SK-N-SH treated with all-trans-retinoic acid at 6 μM for 48 hours (cell line): Measurements from ENCODE around the gene KLF5.

ENCODE experiments used
- BACH2 ChIP-seq: fragments of 250-450 bp; sonication (Bioruptor Pico); IDR thresholded peaks from 2 replicates; pipeline ENCODE4 v1.9.0; 2021; ENCODE audit warnings: mild to moderate bottlenecking, borderline replicate concordance
- CSDC2 ChIP-seq: fragments of 250-450 bp; sonication (Bioruptor Pico); IDR thresholded peaks from 2 replicates; pipeline ENCODE4 v1.5.0; 2020; ENCODE audit warnings: mild to moderate bottlenecking, moderate library complexity
- ISL1 ChIP-seq: fragments of 250-450 bp; sonication (Bioruptor Pico); IDR thresholded peaks from 2 replicates; pipeline ENCODE4 v2.1.2; 2022; ENCODE audit warnings: mild to moderate bottlenecking, moderate library complexity
- PPARA ChIP-seq: fragments of 250-450 bp; sonication (Bioruptor Pico); IDR thresholded peaks from 2 replicates; pipeline ENCODE4 v1.5.0; 2020; ENCODE audit warnings: mild to moderate bottlenecking, borderline replicate concordance
- RARB ChIP-seq: fragments of 250-450 bp; sonication (Bioruptor Pico); IDR thresholded peaks from 2 replicates; pipeline ENCODE4 v1.8.0; 2021; ENCODE audit warnings: mild to moderate bottlenecking, moderate library complexity
- ZFP3 ChIP-seq: fragments of 250-450 bp; sonication (Bioruptor Pico); IDR thresholded peaks from 2 replicates; pipeline ENCODE4 v1.5.0; 2020; ENCODE audit warnings: mild to moderate bottlenecking, moderate library complexity
- ZNF8 ChIP-seq: fragments of 450-650 bp; formaldehyde crosslinking; IDR thresholded peaks from 2 replicates; pipeline ENCODE4 v1.5.0; 2020; ENCODE audit warnings: mild to moderate bottlenecking, moderate library complexity
- TF ChIP-seq, protein P1 (sequence below): fragments of 250-450 bp; sonication (Bioruptor Pico); IDR thresholded peaks from 2 replicates; pipeline ENCODE4 v1.5.0; 2020; ENCODE audit warnings: mild to moderate bottlenecking, moderate library complexity
- TF ChIP-seq, protein P2 (sequence below): fragments of 250-450 bp; sonication (Bioruptor Pico); IDR thresholded peaks from 2 replicates; pipeline ENCODE4 v1.8.0; 2020; ENCODE audit warnings: mild to moderate bottlenecking, moderate library complexity, borderline replicate concordance
- TF ChIP-seq, protein P3 (sequence below): fragments of 250-450 bp; sonication (Bioruptor Pico); IDR thresholded peaks from 2 replicates; pipeline ENCODE4 v1.5.1; 2021; ENCODE audit warnings: mild to moderate bottlenecking, moderate library complexity
- TF ChIP-seq, protein P4 (sequence below): fragments of 250-450 bp; sonication (Bioruptor Pico); IDR thresholded peaks from 2 replicates; pipeline ENCODE4 v1.5.1; 2020; ENCODE audit warnings: low read depth, mild to moderate bottlenecking, moderate library complexity

DNA sequence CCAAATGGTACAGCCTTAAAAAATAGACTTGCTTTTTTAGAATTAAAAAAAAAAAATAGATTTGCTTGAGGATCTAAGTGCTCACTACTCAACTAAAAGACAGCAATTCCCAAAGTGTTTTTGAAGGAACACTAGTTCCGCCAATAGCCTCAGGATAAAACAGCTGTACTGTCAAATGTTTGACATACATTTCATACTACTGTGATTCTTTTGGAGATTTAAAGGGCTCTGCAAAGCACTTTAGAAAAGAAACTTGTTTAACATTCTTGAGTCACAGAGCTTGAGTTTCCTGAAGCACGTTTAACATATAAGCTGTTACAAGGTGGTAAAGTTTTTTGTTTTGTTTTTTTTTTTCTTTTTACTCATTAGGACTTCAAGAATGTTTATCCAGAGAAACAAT, 23.1 kb upstream of the KLF5 start:
- TF ChIP-seq, protein P1, sequence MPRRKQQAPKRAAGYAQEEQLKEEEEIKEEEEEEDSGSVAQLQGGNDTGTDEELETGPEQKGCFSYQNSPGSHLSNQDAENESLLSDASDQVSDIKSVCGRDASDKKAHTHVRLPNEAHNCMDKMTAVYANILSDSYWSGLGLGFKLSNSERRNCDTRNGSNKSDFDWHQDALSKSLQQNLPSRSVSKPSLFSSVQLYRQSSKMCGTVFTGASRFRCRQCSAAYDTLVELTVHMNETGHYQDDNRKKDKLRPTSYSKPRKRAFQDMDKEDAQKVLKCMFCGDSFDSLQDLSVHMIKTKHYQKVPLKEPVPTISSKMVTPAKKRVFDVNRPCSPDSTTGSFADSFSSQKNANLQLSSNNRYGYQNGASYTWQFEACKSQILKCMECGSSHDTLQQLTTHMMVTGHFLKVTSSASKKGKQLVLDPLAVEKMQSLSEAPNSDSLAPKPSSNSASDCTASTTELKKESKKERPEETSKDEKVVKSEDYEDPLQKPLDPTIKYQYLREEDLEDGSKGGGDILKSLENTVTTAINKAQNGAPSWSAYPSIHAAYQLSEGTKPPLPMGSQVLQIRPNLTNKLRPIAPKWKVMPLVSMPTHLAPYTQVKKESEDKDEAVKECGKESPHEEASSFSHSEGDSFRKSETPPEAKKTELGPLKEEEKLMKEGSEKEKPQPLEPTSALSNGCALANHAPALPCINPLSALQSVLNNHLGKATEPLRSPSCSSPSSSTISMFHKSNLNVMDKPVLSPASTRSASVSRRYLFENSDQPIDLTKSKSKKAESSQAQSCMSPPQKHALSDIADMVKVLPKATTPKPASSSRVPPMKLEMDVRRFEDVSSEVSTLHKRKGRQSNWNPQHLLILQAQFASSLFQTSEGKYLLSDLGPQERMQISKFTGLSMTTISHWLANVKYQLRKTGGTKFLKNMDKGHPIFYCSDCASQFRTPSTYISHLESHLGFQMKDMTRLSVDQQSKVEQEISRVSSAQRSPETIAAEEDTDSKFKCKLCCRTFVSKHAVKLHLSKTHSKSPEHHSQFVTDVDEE (CRISPR knock-in tag): no peak
- TF ChIP-seq ZNF8 (CRISPR knock-in tag) (no peak), ZFP3 (CRISPR knock-in tag) (no peak), BACH2 (no peak), PPARA (no peak), CSDC2 (CRISPR knock-in tag) (no peak), RARB (no peak), ISL1 (CRISPR knock-in tag) (no peak)
- TF ChIP-seq, protein P2, sequence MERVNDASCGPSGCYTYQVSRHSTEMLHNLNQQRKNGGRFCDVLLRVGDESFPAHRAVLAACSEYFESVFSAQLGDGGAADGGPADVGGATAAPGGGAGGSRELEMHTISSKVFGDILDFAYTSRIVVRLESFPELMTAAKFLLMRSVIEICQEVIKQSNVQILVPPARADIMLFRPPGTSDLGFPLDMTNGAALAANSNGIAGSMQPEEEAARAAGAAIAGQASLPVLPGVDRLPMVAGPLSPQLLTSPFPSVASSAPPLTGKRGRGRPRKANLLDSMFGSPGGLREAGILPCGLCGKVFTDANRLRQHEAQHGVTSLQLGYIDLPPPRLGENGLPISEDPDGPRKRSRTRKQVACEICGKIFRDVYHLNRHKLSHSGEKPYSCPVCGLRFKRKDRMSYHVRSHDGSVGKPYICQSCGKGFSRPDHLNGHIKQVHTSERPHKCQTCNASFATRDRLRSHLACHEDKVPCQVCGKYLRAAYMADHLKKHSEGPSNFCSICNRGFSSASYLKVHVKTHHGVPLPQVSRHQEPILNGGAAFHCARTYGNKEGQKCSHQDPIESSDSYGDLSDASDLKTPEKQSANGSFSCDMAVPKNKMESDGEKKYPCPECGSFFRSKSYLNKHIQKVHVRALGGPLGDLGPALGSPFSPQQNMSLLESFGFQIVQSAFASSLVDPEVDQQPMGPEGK: no peak
- TF ChIP-seq, protein P3, sequence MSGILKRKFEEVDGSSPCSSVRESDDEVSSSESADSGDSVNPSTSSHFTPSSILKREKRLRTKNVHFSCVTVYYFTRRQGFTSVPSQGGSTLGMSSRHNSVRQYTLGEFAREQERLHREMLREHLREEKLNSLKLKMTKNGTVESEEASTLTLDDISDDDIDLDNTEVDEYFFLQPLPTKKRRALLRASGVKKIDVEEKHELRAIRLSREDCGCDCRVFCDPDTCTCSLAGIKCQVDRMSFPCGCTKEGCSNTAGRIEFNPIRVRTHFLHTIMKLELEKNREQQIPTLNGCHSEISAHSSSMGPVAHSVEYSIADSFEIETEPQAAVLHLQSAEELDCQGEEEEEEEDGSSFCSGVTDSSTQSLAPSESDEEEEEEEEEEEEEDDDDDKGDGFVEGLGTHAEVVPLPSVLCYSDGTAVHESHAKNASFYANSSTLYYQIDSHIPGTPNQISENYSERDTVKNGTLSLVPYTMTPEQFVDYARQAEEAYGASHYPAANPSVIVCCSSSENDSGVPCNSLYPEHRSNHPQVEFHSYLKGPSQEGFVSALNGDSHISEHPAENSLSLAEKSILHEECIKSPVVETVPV (CRISPR knock-in tag): no peak
- TF ChIP-seq, protein P4, sequence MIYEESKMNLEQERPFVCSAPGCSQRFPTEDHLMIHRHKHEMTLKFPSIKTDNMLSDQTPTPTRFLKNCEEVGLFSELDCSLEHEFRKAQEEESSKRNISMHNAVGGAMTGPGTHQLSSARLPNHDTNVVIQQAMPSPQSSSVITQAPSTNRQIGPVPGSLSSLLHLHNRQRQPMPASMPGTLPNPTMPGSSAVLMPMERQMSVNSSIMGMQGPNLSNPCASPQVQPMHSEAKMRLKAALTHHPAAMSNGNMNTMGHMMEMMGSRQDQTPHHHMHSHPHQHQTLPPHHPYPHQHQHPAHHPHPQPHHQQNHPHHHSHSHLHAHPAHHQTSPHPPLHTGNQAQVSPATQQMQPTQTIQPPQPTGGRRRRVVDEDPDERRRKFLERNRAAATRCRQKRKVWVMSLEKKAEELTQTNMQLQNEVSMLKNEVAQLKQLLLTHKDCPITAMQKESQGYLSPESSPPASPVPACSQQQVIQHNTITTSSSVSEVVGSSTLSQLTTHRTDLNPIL (CRISPR knock-in tag): no peak
